ENCODE data around the gene TMEM213. TPM values are rescaled to one million over a fixed set of nuclear protein-coding genes. Genes with fewer than 3 reads are reported as not detected.

Gene TMEM213
- total and polyA plus RNA-seq, 8 donors, result 0.05 to 32.8 (median 0.84) TPM

DNA sequence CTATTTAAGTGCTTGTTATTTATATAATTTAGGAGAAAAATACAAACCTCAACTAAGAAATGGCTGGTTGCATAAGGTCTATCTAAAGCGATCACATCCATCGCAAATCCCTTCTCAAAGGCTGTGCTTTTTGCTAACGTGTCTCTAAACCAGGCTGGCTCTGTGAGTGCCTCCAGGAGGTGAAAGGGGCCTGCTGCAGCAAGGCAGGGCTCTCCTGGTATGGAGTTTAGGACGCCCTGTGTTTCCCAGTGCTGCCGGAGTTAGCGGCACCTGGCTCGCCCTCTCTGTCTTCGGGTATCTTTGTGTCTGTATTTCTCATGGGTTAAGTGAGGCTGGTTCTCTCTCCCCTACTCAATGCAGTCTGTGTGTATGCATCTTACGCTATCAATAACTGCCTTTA is 68.6 kb downstream of the TMEM213 start:
- no peaks in the 10 kb centered on the region for H3K9me3 ChIP-seq
- no peak overlapping the region for H3K27ac ChIP-seq
- TF ChIP-seq, protein P1, sequence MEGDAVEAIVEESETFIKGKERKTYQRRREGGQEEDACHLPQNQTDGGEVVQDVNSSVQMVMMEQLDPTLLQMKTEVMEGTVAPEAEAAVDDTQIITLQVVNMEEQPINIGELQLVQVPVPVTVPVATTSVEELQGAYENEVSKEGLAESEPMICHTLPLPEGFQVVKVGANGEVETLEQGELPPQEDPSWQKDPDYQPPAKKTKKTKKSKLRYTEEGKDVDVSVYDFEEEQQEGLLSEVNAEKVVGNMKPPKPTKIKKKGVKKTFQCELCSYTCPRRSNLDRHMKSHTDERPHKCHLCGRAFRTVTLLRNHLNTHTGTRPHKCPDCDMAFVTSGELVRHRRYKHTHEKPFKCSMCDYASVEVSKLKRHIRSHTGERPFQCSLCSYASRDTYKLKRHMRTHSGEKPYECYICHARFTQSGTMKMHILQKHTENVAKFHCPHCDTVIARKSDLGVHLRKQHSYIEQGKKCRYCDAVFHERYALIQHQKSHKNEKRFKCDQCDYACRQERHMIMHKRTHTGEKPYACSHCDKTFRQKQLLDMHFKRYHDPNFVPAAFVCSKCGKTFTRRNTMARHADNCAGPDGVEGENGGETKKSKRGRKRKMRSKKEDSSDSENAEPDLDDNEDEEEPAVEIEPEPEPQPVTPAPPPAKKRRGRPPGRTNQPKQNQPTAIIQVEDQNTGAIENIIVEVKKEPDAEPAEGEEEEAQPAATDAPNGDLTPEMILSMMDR (IDR thresholded peaks at IDR 0.05), result no peak
- no peaks in the 10 kb centered on the region for H3K4me1 ChIP-seq
- no peak for DNase-seq
- H3K36me3 ChIP-seq, result peaks cover 0 to 8% of the 10 kb centered on the region in 2 donors
- ATAC-seq, result no peak
- no peaks in the 10 kb centered on the region for H3K27me3 ChIP-seq
- no peak overlapping the region for H3K4me3 ChIP-seq
- intact Hi-C loops (cut with DNase I), result no loop called here

GRCh38 chr7:138867744-138868143 is 70.0 kb downstream of the TMEM213 start:
- Histone ChIP-seq H3K27me3 (no peaks in the 10 kb centered on the region), H3K4me1 (no peaks in the 10 kb centered on the region), H3K27ac (no peak overlapping the region), H3K4me3 (no peak overlapping the region), H3K36me3 (peaks cover 0 to 8% of the 10 kb centered on the region in 2 donors), H3K9me3 (no peaks in the 10 kb centered on the region)
- intact Hi-C loops (cut with DNase I), result no loop called here
- DNase-seq (no peak), ATAC-seq (no peak)
- TF ChIP-seq, protein P1 (IDR thresholded peaks at IDR 0.05), result no peak

GRCh38 chr7:138868711-138869110 is 70.9 kb downstream of the TMEM213 start:
- Histone ChIP-seq H3K4me3 (no peak overlapping the region), H3K27me3 (no peaks in the 10 kb centered on the region), H3K27ac (no peak overlapping the region), H3K9me3 (no peaks in the 10 kb centered on the region), H3K4me1 (no peaks in the 10 kb centered on the region), H3K36me3 (peaks cover 0 to 8% of the 10 kb centered on the region in 2 donors)
- ATAC-seq (no peak), DNase-seq (no peak)
- TF ChIP-seq, protein P1 (IDR thresholded peaks at IDR 0.05), result no peak
- intact Hi-C loops (cut with DNase I), result no loop called here

DNA sequence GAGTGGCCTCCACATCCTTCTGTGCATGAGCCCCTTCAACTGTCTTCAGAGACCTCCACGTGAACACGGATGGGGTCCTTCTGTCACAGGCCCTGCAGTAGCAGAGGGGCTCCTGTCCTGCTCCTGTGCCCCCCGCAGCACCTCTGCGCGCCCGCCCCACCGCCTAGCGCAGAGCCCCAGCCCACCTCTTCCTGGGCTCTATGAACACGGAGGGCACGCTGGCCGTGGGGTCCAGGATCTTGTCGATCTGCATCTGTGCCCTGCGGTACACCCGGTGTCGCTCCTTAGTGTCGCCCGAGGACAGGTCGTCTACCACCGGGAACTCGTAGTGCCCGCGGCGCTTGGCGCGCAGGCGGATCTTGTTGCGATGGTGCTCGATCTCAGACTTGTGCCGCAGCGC is 71.6 kb downstream of the TMEM213 start:
- H3K4me1 ChIP-seq, result no peaks in the 10 kb centered on the region
- H3K4me3 ChIP-seq, result no peak overlapping the region
- H3K9me3 ChIP-seq, result no peaks in the 10 kb centered on the region
- no peak for DNase-seq
- peaks cover 0 to 8% of the 10 kb centered on the region in 2 donors for H3K36me3 ChIP-seq
- H3K27ac ChIP-seq, result no peak overlapping the region
- no peak for ATAC-seq
- TF ChIP-seq, protein P1 (IDR thresholded peaks at IDR 0.05), result no peak
- no peaks in the 10 kb centered on the region for H3K27me3 ChIP-seq
- intact Hi-C loops (cut with DNase I), result no loop called here

DNA sequence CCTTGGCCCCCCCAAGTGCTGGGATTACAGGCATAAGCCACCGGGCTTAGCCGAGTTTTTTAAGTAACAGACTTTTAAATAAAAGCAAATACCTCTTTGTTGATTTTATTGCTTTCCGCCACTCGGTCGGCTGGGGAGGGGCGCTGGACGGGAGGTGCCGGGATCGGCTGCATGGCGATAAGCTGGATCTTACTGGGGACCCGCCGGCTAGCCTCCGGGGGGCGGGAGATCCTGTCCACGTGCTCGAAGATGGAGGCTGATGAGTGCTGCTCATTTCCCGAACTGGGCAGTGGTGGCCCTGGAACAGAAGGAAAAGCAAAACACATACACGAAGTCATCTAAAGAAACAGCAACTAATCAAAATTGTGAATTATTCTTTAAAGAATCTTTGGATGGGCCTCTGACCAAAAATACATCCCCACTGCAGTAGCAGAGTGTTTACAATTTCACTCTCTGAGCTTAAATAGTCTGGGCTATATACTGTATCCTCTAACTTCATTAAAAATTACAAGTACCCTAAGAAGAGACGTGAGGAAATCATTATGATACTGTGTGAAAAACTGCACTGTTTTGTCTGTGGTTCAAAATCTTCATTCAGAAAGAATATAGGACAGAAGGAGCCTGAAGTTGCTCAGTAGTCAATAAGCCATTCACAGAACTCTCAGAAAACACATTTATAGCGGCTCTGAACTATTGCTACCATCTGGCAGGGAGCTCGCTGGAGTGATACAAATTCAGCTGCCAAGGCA is 73.4 kb downstream of the TMEM213 start:
- Histone ChIP-seq H3K27ac (no peak overlapping the region), H3K4me3 (no peak overlapping the region), H3K27me3 (no peaks in the 10 kb centered on the region), H3K36me3 (peaks cover 0 to 8% of the 10 kb centered on the region in 2 donors), H3K9me3 (no peaks in the 10 kb centered on the region), H3K4me1 (no peaks in the 10 kb centered on the region)
- intact Hi-C loops (cut with DNase I), result no loop called here
- ATAC-seq (no peak), DNase-seq (no peak)
- TF ChIP-seq, protein P1 (IDR thresholded peaks at IDR 0.05), result no peak

All from left lung (tissue), 10 donors.